Astrocyte (in vitro differentiated cells and primary cell): ENCODE data around the gene CRYGN.

Experiments
- CTCF ChIP-seq: IDR thresholded peaks from 2 replicates; pipeline ENCODE4 v1.5.1; 2011; ENCODE audit warnings: low read depth, mild to moderate bottlenecking, inconsistent platforms, low read length, moderate library complexity; ENCODE audit not compliant: insufficient read depth
- EZH2 ChIP-seq: IDR thresholded peaks from 2 replicates; pipeline ENCODE4 v1.6.1; 2012; ENCODE audit warnings: mild to moderate bottlenecking, low read length, inconsistent platforms; ENCODE audit not compliant: insufficient read depth

GRCh38 chr7:151404216-151405011 lies 35.5 kb downstream of the CRYGN start:
- TF ChIP-seq CTCF (no peak), EZH2 (no peak)
